ENCODE measurements around the gene DSC2.
"Not testable (repeated sequence)": the region's sequence is repeated elsewhere in the genome, so short reads cannot be mapped to it uniquely, and the experiment has no call there.

DSC2 gene

GRCh38 chr18:31102025-31102684, at the start of gene DSC2:
Gene DSC2 (minus strand): TSS chr18:31102421. CDS start chr18:31101971, 450 bp downstream.
- DNase-seq (ENCODE audit: low read depth in 1 of 2, low spot score in 1 of 2): no peak

- no peak for DNase-seq (ENCODE audit: low read depth in 1 of 2, low spot score in 1 of 2)
Measured at GRCh38 chr18:31149351-31149750, 47.1 kb upstream of the DSC2 start.

DNA sequence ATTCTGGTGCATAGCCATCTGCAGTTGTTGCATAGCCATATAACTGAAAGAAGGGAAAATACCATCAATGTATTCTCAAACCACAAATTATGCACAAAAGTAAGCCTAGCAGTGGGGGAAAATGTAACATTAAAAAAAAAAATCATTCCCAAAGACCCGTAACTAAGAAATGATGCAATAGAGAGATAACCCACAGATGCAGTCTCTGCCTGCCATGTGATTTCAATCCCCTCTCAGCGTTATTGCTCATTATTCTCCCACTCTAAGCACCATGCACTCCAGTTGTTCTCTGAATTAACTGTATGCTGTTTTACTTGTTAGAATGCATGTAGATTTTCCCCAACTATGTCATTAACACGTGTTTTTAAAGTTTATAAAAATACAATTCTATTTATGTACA, 46.4 kb upstream of the DSC2 start:
- DNase-seq (ENCODE audit: low read depth in 1 of 2, low spot score in 1 of 2): no peak

DNA sequence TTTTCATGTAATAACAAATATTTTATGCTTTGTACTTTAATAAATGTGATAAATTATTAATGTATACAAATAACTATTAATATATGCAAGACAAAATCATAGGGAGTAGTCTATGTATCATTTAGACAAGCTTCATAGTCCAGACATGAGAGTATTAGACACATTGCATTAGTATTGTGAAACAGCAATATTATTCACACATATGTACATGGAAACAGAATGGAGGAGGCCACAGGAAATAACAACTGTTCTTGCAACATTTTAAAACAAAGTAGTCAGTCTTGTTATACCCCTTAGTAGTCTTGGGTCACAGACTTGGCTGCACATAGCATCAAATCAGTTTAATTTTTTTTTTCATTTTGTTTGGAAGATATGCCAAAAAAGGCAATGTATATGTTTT, 44.6 kb upstream of the DSC2 start:
- no peak for DNase-seq (ENCODE audit: low read depth in 1 of 2, low spot score in 1 of 2)

DNA sequence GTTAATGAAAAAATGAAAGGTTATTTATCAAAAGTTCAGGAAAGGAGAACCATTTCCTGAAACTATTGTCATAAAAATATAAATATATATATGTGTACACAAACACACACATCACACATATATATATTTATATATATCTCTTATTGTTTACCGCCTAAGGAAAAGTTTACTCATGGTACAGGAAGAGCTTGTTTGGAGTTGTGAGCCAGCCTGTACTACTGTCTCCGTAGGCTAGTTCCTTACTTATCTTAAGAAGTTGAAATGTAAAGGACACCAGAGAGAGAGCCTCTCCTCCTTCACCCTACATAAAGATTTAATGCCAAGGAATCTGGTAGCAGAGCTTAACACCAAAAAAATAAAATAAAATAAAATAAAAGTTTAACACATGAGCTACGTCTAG, 40.8 kb upstream of the DSC2 start:
- DNase-seq (ENCODE audit: low read depth in 1 of 2, low spot score in 1 of 2): no peak

GRCh38 chr18:31138709-31139108, 36.5 kb upstream of the DSC2 start:
- no peak for DNase-seq (ENCODE audit: low read depth in 1 of 2, low spot score in 1 of 2)

DNA sequence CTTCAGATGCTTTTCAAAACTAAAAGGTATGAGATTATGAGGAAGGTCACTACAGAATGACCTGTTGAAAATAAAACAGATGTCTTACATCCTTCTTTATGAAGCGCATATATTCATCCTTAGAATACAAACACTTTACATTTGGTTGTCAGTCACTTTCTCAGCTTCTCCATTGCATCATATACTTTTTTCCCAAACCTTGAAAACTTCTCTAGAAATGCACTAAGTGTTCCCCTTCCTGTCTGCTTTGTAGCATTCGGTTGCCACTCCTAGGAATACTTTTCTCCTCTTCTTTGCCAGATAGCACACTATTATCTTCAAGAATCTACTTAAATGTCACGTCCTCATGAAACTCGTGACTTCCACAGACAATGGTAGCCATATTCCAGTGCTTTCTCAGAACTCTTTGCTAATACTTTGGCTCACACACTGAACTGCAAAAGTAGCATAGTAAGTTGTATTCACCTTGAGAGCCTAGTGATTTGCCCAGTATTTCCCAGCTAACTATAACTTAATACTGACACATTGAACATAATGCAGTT, 32.8 kb upstream of the DSC2 start:
- no peak for DNase-seq (ENCODE audit: low read depth in 1 of 2, low spot score in 1 of 2)

DNA sequence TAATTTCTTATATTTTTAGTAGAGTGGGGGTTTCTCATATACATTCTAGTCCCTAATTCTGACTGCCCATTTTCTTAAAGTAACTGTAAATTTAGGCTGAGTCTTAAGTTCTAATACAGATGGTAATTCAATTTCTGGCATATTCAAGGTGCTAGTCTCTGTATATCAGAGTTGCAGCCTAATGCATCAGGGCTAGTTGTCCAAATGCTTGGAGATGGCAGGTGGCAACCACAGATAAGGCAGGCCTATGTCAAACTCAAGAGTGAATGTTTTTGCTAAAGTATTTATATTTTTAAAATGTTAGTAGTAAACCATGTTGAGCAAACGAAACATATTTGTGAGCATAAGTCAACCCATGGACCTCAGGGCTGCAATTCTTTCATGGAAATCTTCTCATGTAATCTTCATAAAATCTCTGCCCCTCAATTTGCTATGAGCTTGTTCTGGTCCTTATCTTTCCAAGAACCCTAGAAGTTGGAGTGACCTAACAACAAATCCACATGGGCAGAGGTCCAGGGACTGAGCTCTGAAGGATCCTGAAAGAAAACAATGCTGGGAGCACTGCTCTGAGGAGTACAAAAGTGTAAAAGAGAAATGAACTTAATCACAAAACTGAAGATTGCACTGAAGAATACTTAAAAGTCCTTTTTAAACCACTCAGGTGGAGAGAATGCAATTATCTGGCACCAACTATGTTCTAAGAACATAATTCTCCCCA, 27.3 kb upstream of the DSC2 start:
- DNase-seq (ENCODE audit: low read depth in 1 of 2, low spot score in 1 of 2): no peak

DNA sequence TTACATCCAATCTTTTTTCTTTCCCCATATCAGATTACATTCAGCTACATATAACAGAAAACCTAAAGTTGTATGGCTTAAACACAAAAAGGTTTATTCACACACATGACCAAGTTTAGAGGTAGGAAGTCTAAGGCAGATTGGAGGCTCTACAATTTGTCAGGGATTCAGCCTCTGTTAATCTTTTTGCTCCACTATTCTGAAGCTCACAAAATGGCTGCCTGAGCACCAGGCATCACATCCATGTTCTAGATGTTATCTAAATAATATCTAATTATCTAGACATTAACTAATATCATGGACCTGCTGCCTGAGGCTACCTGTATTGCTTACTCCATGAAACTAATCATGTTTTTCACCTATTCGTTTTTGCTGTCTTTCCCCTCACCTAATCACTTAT, 23.7 kb upstream of the DSC2 start:
- no peak for DNase-seq (ENCODE audit: low read depth in 1 of 2, low spot score in 1 of 2)

- DNase-seq (ENCODE audit: low read depth in 1 of 2, low spot score in 1 of 2): not testable (repeated sequence)
Measured at GRCh38 chr18:31123125-31123524, 20.9 kb upstream of the DSC2 start.

DNA sequence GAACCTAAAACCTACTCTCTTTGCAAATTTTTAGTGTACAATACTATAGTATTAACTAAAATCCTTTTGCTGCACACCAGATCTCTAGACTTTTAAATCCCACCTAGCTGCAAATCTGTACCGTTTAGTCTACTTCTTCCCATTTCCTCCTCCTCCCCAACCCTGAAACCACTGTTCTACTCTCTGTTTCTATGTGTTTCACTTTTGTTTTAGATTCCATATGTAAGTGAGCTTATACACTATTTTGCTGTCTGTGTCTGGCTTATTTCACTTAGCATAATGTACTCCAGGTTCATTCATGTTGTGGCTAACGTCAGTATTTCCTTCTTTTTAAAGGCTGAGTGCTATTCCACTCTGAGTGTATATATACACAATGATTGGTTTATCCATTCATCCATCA, 18.4 kb upstream of the DSC2 start:
- no peak for DNase-seq (ENCODE audit: low read depth in 1 of 2, low spot score in 1 of 2)

GRCh38 chr18:31116853-31117595, 14.8 kb upstream of the DSC2 start:
- no peak for DNase-seq (ENCODE audit: low read depth in 1 of 2, low spot score in 1 of 2)

DNA sequence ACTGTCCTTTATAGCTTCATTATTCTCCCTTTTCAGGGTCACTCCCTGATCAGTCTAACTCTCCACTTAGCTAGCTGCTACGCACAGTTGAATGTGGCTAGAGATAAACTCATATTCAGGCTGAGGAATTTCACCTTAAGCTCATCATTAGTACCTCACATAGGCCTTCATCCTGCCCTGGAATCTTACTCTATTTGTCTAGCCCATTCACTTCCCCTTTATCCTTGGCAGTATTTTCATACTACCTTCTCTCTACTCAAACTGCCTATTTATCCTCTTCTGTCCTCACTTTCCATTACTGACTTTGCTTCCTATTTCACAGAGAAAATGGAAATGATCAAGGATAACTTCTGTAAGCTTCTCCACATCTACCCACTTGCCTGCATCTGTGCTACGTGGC, 10.6 kb upstream of the DSC2 start:
- DNase-seq (ENCODE audit: low read depth in 1 of 2, low spot score in 1 of 2): no peak

- DNase-seq (ENCODE audit: low read depth in 1 of 2, low spot score in 1 of 2): no peak
Measured at GRCh38 chr18:31105733-31106132, 3.5 kb upstream of the DSC2 start.

DNA sequence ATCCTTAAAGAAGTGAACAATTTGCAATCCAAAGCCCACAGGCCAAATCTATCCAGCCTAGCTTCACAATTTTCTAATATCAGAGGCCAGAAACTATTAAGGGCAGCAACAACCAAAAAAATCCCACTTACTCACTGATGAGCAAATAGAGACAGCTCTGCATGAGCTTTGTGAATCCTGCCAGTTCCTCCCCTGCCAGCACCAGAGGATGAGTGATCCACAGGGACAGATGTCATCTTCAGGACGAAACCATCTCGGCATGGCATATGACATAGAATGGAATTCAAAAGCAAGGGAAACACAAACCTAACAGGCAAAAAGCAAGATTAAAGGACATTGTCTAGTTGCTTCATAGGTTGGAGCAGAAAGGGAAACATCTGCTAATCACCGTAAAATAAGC, 2.2 kb upstream of the DSC2 start:
- DNase-seq (ENCODE audit: low read depth in 1 of 2, low spot score in 1 of 2): no peak

- no peak for DNase-seq (ENCODE audit: low read depth in 1 of 2, low spot score in 1 of 2)
Measured at GRCh38 chr18:31103423-31103822, 1.2 kb upstream of the DSC2 start.

DNA sequence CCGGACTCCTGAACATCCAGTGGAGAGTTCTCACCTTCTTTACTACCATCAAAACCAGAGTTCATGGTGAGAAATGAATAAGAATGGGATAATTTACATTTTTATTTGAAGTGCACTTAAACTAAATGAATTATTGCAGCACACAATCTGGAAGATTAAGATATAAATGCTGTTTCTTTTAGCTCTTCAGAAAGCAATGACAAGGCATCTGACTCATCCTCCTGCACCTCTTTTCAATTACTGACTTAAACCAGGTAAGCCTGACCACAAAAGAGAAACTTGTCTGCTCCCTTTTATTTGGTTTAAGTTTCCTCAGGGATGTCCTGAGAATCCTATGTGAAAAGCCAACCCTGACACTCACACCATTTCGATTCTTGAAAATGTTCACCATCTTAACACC, 720 bp upstream of the DSC2 start:
- DNase-seq (ENCODE audit: low read depth in 1 of 2, low spot score in 1 of 2): no peak

DNA sequence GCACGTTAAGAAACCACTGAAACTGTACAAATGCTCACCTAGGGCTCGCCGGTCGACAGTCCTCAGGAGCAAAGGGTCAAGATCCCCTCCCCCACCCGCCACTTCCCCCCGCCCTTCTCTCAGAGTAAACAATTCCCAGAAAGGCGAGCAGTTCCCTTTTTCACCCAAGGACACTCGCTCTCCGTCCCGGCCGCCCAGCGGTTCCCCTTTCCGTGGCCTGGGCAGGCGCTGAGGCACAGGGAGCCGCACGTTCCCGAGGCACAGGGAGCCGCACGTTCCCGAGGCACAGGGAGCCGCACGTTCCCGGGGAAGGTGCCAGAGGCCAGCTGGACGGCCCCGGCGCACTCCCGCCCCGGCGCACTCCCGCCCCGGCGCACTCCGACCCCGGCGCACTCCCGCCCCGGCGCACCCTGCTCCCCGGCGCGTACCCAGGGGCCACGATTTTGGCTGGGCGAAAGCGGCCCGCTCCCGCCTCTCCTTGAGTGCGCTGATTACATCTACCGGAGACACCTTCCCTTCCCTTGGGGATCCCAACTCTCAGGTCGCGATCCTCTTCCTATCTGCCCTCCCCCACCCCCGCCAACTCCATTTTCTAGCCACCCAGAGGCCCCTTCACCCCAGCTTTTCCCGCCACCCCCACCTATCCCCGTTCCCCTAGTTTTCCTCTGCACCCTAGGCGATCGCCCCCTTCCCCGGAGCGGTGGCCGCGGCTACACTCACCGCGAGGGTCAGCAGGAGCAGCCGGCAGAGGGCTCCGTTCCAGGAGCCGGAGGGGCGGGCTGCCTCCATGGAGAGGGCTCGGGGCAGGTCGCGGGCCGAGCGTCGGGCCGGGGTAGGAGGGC, 817 bp downstream of the DSC2 start:
- DNase-seq (ENCODE audit: low read depth in 1 of 2, low spot score in 1 of 2): no peak

DNA sequence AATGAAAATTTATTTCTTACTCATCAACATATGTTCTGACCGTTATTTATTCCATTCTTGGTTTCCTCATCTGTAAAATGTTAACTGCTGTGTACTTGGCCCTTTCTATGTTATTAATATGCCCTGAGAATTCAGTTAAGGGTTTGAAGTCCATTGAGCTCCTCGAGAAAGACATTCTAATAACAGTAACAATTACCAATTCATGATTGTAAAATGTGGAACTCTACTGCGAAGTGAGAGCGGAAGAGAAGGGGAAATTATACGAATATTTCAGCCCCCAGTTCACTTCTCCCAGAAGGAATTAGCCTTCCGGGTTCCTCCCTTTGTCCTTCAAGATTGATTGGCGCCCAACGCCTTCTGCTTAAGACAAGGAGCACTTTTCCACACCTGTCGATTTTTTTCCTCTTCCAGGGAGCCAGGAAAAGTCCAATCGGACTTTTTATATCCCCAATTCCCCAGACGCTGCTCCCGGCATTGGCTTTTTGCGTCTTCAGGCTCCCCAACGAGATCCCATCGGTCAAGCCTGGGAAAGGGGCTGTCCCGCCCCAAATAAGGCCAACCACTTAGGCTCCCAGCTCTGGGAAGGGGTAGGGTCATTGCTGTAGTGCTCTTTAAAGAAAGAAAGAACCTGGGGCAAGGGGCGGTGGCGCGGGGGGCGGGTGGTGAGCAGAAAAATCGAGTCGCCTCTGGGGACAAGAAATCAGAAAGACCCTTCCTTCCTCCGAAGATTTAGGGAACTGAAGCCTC, 1.6 kb downstream of the DSC2 start:
- no peak for DNase-seq (ENCODE audit: low read depth in 1 of 2, low spot score in 1 of 2)

GRCh38 chr18:31099450-31100230, 2.6 kb downstream of the DSC2 start:
- DNase-seq (ENCODE audit: low read depth in 1 of 2, low spot score in 1 of 2): no peak

All from stimulated activated CD4-positive, alpha-beta T cell treated with anti-CD3 and anti-CD28 coated beads, Interleukin-15, amount 100 ng/mL, for 1 hour (primary cell).